CD1c-positive myeloid dendritic cell (primary cell): ENCODE measurements around the gene SH3PXD2A.
A peak's percentile ranks its signal among the peaks of the same experiment; 100 is the strongest.

Experiments
- DNase-seq: peaks from one replicate; pipeline ENCODE4 v3.0.0-alpha.2; 2016; ENCODE audit errors: extremely low spot score

The SH3PXD2A gene

GRCh38 chr10:103582331-103583123 lies 272.8 kb downstream of the SH3PXD2A start:
- DNase-seq = no peak

- DNase-seq = no peak
These were observed 273.9 kb downstream of the SH3PXD2A start for GRCh38 chr10:103581499-103581898.

DNA sequence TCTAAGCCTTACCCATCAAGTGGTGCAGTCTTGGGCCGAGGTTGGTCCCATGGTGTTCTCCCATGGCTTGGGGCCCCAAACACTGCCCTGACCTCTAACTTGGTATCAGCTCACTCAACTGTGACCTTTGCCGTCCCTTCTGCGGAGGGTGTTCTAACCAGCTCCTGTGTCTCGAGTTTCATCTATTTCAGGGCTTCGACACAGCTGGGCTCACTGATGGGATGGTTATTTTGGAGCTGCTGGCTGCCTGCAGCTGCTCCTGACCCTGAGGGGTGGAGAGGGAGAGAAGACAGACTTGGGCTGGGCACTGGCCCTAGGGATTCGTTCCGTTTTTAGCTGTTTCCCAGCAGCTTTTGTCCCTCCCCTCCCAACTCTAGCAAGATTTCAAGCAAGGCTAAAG lies 274.9 kb downstream of the SH3PXD2A start:
- DNase-seq = no peak

GRCh38 chr10:103580011-103580410 lies 275.4 kb downstream of the SH3PXD2A start:
- no peak for DNase-seq

- no peak for DNase-seq
These were observed 276.5 kb downstream of the SH3PXD2A start for GRCh38 chr10:103578782-103579382.

DNA sequence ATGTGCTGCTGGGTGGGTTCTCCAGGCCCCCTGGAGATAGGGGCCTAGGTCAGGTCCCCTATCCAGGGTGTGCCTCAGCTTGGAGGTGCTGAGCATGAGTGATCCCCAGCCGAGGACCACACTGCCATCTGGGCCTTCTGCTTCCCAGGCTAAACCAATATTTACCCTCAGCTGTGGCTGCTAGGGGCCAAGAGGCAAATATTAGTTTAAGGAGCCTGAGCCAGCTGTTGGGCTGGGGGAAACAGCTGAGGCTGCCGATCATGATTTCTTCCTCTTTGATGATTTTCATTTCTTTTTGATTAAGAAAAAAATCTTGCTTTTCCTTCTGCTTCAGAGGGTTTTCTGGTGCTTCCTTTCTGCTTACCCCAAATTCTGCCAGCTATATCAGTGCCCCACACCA lies 278.5 kb downstream of the SH3PXD2A start:
- no peak for DNase-seq

GRCh38 chr10:103576076-103576471 lies 279.3 kb downstream of the SH3PXD2A start:
- no peak for DNase-seq

DNA sequence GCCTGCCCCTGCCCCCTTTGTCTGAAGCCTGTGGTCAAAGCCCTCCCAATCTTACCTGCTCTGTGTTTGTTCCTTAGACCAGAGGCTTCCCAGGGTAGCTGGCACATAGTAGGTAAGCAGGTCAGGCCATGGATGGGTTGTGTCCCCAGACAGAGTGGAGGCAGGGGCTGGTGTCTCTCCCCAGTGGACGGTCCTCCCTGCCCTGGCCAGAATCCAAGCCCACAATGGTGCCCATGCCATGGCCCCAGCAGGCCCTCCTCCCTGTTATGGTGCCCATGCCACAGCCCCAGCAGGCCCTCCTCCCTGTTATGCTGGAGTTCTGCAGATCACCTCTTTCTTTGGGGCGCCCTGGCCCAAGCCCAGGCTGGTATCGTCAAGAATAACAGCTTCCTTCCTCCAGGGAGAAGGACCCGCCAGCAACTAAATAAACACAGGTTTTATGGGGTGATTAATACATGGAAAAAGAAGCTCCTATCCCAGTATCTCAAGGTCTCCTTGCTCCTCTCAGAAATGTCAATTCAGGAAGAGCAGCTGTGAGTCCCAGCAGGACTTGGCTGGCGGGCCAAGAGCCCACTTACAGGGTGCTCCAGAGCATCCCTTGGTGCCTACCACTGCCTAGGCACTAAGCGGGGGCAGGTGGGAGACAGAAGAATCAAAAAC lies 279.8 kb downstream of the SH3PXD2A start:
- no peak for DNase-seq

- no peak for DNase-seq
These were observed 281.0 kb downstream of the SH3PXD2A start for GRCh38 chr10:103574097-103575061.

DNA sequence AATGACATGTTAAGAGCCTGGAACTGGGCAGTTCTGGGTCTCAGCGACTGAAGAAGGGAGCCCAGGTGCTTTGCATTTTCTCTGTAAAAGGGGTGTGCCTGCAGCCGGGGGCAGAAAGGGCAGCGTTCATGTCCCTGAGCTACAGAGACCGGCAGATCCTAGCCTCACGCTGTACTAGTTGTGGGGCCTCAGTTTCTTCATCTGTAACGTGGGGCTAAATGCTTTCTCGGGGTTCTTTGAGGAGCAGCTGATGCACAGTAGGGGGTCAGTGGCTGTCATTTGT lies 282.2 kb downstream of the SH3PXD2A start:
- no peak for DNase-seq

GRCh38 chr10:103572347-103573204 lies 282.8 kb downstream of the SH3PXD2A start:
- no peak for DNase-seq

DNA sequence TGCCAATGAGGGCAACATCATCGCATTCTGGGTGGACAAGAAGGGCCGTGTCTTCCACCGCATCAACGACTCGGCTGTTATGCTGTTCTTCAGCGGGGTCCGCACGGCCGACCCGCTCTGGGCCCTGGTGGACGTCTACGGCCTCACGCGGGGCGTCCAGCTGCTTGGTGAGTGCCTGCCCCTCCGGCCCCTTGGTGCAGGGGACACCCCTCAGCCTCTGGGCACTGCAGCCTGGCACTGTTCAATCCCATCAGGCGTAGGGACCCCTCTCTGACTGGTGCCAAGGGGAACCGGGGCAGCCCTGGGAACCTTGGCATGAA lies 283.8 kb downstream of the SH3PXD2A start:
- no peak for DNase-seq

DNA sequence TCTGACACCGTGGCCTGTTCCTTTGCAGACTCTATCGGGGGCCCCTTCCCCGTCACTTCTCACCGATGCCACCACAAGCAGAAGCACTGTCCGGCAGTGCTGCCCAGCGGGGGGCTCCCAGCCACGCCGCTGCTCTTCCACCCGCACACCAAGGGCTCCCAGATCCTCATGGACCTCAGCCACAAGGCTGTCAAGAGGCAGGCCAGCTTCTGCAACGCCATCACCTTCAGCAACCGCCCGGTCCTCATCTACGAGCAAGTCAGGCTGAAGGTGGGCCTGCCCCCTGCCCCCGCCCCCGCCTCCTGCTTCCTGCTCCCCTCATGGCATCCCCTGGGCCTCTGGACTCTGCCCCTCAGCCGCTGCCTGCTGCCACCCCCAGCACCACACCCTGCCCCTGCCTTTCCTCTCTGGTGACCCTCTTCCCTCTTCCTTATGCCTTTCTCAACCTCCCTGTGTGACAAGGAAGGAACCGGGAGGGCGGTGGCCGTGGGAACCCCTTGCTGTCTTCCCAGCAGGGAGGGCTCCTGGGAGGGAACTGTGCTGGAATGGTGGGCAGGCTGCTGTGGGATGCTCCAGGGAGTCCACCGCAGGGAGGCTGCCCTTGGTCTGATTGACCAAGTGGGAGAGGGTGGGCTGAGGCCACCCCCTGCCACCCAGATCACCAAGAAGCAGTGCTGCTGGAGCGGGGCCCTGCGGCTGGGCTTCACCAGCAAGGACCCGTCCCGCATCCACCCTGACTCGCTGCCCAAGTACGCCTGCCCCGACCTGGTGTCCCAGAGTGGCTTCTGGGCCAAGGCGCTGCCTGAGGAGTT lies 284.3 kb downstream of the SH3PXD2A start:
- DNase-seq = no peak

- DNase-seq = no peak
These were observed 285.5 kb downstream of the SH3PXD2A start for GRCh38 chr10:103569896-103570295.

DNA sequence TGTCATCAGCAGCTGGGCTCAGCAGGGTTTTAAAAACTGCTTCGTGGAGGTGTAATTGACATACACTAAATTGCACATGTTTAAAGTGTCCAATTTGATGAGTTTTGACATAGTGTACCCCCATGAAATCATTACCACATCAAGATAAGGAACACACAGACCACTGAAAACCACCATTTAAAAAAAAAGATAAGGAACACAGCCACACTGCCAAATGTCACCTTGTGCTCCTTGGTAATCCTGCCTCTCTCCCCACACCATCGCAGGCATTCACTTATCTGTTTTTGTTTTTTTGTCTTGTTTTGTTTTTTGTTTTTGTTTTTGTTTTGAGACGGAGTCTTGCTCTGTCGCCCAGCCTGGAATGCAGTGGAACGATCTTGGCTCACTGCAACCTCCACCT lies 286.9 kb downstream of the SH3PXD2A start:
- no peak for DNase-seq

DNA sequence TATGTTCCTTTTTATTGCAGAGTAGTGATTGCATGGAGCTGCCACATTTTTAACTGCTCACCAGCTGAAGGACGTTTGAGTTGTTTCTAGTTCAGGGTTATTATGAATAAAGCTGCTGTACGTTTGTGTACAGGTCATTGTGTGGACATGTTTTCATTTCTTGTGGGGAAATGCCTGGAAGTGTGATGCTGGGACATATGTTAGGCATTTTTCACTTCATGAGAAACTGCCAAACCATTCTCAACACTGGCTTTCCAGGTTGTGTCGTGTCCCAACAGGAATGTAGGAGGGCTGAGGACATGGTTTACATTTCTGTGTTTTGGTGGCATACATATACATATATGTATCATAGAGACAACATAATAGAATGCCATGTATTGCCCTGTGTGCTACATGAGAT lies 288.8 kb downstream of the SH3PXD2A start:
- no peak for DNase-seq

GRCh38 chr10:103564776-103565520 lies 290.4 kb downstream of the SH3PXD2A start:
- peak; percentile 57 for DNase-seq

DNA sequence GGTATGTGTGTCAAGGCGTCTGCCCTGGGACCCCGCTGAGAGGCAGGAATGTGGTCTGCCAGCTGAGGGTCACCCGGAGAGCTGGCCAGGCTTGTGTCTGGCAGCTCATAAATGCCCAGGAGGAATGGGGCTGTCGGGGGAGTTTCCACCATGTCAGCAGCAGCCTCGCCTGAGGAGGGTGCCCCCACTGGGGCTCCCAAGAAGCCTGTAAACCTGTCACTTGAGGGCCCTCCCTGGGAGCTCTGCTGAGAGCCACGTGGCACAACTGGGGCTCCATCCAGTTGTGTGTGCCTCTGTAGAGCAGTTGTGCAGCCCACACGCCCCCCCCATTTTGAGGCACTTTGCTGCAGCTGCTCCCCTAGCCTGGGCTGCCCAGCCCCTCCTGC lies 291.3 kb downstream of the SH3PXD2A start:
- DNase-seq = no peak

DNA sequence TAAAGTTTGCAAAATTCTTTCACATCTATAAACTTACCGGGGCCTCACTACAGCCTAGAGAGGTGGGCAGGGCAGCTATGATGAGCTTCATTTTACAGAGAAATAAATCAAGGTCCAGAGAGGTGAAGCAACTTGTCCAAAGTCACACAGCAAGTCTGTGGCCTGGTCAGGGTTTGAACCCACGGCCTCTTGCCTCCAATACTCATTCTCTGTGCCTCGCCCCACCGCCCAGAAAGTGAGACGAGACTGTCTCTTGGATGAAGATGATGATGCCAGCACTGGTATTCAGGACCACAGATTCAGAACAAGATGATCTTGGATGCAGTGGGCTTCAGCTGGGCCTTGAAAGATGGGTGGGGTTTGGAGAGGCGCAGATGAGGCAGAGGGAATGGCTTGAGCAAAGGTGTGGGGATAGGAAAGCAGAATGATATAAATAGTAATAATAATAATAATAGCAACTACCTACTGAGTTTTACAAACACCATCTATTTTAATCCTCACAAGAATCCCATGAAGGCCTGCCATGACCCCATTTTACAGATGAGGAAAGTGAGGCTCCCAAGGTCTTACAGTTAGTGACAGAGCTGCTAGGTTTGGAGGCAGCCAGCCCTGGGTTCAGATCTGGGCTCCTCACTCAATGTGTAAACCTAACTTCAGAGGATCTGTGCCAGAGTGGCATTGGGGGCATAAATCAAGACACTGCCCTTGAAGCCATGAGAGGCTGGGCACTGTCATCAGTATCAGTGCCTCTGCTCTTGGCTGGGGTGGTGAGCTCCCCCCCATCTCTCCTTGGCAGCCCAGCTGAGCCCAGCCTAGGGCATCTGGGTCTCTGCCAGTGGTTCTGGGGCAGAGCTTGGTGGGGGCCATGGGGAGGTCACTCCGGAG lies 291.9 kb downstream of the SH3PXD2A start:
- no peak for DNase-seq
